22Rv1 (cell line): Measurements from ENCODE around the gene AOPEP.

Experiments
- ZFX ChIP-seq: fragments of 450-650 bp; IDR thresholded peaks from 2 replicates; pipeline ENCODE4 v1.6.1; 2017; ENCODE audit warnings: antibody characterized with exemption, borderline replicate concordance
- TF ChIP-seq, protein P1 (sequence below): fragments of 450-650 bp; IDR thresholded peaks from 2 replicates; pipeline ENCODE4 v1.5.1; 2017; ENCODE audit warnings: mild to moderate bottlenecking

DNA sequence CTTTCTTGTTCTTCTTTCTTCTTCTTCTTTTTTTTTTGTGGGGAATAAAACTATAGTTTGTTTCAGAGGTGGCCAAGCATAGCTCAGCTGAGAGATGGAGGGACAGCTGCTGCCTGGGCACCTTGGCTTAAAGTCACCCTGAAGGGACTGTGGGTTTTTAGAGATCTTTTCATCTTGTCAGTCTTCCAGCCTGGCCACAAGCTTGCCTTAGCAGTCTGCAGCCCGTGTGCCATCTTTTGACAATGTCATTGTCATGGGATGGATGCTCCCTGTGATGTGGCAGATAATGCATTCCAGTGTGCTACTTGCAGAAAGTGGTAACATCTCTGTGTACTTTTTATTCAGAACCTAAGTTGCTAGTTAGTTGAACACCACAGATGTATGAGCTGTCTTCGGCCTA is 310.2 kb downstream of the AOPEP start:
- TF ChIP-seq ZFX, result no peak
- TF ChIP-seq, protein P1, sequence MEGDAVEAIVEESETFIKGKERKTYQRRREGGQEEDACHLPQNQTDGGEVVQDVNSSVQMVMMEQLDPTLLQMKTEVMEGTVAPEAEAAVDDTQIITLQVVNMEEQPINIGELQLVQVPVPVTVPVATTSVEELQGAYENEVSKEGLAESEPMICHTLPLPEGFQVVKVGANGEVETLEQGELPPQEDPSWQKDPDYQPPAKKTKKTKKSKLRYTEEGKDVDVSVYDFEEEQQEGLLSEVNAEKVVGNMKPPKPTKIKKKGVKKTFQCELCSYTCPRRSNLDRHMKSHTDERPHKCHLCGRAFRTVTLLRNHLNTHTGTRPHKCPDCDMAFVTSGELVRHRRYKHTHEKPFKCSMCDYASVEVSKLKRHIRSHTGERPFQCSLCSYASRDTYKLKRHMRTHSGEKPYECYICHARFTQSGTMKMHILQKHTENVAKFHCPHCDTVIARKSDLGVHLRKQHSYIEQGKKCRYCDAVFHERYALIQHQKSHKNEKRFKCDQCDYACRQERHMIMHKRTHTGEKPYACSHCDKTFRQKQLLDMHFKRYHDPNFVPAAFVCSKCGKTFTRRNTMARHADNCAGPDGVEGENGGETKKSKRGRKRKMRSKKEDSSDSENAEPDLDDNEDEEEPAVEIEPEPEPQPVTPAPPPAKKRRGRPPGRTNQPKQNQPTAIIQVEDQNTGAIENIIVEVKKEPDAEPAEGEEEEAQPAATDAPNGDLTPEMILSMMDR, result no peak
